ENCODE results near the gene KCNJ1. TPM values are rescaled to one million over a fixed set of nuclear protein-coding genes. Genes with fewer than 3 reads are reported as not detected.

Gene KCNJ1
- total RNA-seq, 5 donors from 2014 or later (not counting 1 experiment from before 2014, with no cell fraction given), result not detected

GRCh38 chr11:128890543-128891368 lies 23.7 kb upstream of the KCNJ1 start, which contains the start of gene KCNJ5:
TSS of gene KCNJ5 (plus strand) at chr11:128891356. CDS start at chr11:128911274, 19,918 bp downstream.
- no peak within 1 kb of the TSS for H3K27ac ChIP-seq (ENCODE audit: low read length)
- ATAC-seq (replicated peaks in 1 of 4) (peak; percentile 36 to 61 (median 58)), DNase-seq (peak in 3 of 35 experiments; percentile 14 to 27 (median 18))
- H3K9me3 ChIP-seq, result no peaks in the 10 kb centered on the region
- peaks cover 0 to 22% of the 10 kb centered on the region in 2 experiments for H3K4me1 ChIP-seq (ENCODE audit: control insufficient read depth in 1 of 2, extremely low read depth in 1 of 2, insufficient read depth in 2 of 2, low read length in 2 of 2)
- ChIA-PET POLR2A (no interaction called here), CTCF (interaction anchor here in 1 of 2 donors (1.0 to 1.2 kb wide), 2 partner anchors 17 to 733 kb away, joined by 3 to 4 read pairs; no protein-coding TSS in a partner anchor)
- peaks cover 3% of the 10 kb centered on the region for H3K36me3 Mint-ChIP-seq
- peaks cover 16 to 70% of the 10 kb centered on the region in 2 experiments for H3K27me3 ChIP-seq (replicated peaks in 1 of 2; ENCODE audit: control insufficient read depth in 2 of 2, extremely low read depth in 1 of 2, insufficient read depth in 2 of 2, low read length in 1 of 2)
- H3K4me3 ChIP-seq (ENCODE audit: control insufficient read depth in 1 of 2, extremely low read depth in 1 of 2, low read length in 1 of 2), result peak within 1 kb of the TSS; percentile 35 to 44
- no peaks in the 10 kb centered on the region for H3K36me3 ChIP-seq (ENCODE audit: control insufficient read depth in 2 of 2, extremely low read depth in 1 of 2, insufficient read depth in 1 of 2, low read length in 1 of 2)
- H3K27me3 Mint-ChIP-seq, result peaks cover 46 to 65% of the 10 kb centered on the region in 2 donors
- peaks cover 6 to 16% (median 13%) of the 10 kb centered on the region in 3 donors for H3K4me1 Mint-ChIP-seq
- peak within 1 kb of the TSS; percentile 65 to 79 (median 78) for H3K4me3 Mint-ChIP-seq
- no peaks in the 10 kb centered on the region for H3K9me3 Mint-ChIP-seq
- H3K27ac Mint-ChIP-seq, result no peak within 1 kb of the TSS
- 5% methylated on average over 65 of the region's 85 CpGs for WGBS (ENCODE audit: insufficient coverage)

- H3K4me1 Mint-ChIP-seq, result peaks cover 6 to 16% (median 13%) of the 10 kb centered on the region in 3 donors
- H3K27ac ChIP-seq (ENCODE audit: low read length), result no peak overlapping the region
- H3K27me3 ChIP-seq (replicated peaks in 1 of 2; ENCODE audit: control insufficient read depth in 2 of 2, extremely low read depth in 1 of 2, insufficient read depth in 2 of 2, low read length in 1 of 2), result peaks cover 16 to 65% of the 10 kb centered on the region in 2 experiments
- DNase-seq, result no peak
- peaks cover 0 to 22% of the 10 kb centered on the region in 2 experiments for H3K4me1 ChIP-seq (ENCODE audit: control insufficient read depth in 1 of 2, extremely low read depth in 1 of 2, insufficient read depth in 2 of 2, low read length in 2 of 2)
- no peaks in the 10 kb centered on the region for H3K9me3 Mint-ChIP-seq
- no peaks in the 10 kb centered on the region for H3K9me3 ChIP-seq
- WGBS (ENCODE audit: insufficient coverage), result 24% methylated on average over 5 of the region's 9 CpGs
- peak overlapping the region in 2 of 3 donors; percentile 78 to 79 for H3K4me3 Mint-ChIP-seq
- peaks cover 50 to 68% of the 10 kb centered on the region in 2 donors for H3K27me3 Mint-ChIP-seq
- peak overlapping the region in 1 of 2 donors; percentile 44 for H3K4me3 ChIP-seq (ENCODE audit: control insufficient read depth in 1 of 2, extremely low read depth in 1 of 2, low read length in 1 of 2)
- no peak for ATAC-seq (replicated peaks in 1 of 4)
- no peak overlapping the region for H3K27ac Mint-ChIP-seq
- ChIA-PET CTCF (interaction anchor here in 1 of 2 donors (1.0 to 1.2 kb wide), 2 partner anchors 17 to 732 kb away, joined by 3 to 4 read pairs; no protein-coding TSS in a partner anchor), POLR2A (no interaction called here)
- peaks cover 3% of the 10 kb centered on the region for H3K36me3 Mint-ChIP-seq
- H3K36me3 ChIP-seq (ENCODE audit: control insufficient read depth in 2 of 2, extremely low read depth in 1 of 2, insufficient read depth in 1 of 2, low read length in 1 of 2), result no peaks in the 10 kb centered on the region
Observed at GRCh38 chr11:128890216-128890542, 23.1 kb upstream of the KCNJ1 start.

- Mint-ChIP-seq H3K4me1 (peaks cover 6 to 16% (median 13%) of the 10 kb centered on the region in 3 donors), H3K9me3 (no peaks in the 10 kb centered on the region), H3K36me3 (peaks cover 3% of the 10 kb centered on the region), H3K27ac (no peak overlapping the region), H3K4me3 (peak overlapping the region in 1 of 3 donors; percentile 78), H3K27me3 (peaks cover 51 to 68% of the 10 kb centered on the region in 2 donors)
- Histone ChIP-seq H3K4me3 (ENCODE audit: control insufficient read depth in 1 of 2, extremely low read depth in 1 of 2, low read length in 1 of 2) (no peak overlapping the region), H3K4me1 (ENCODE audit: control insufficient read depth in 1 of 2, extremely low read depth in 1 of 2, insufficient read depth in 2 of 2, low read length in 2 of 2) (peaks cover 0 to 22% of the 10 kb centered on the region in 2 experiments), H3K27me3 (replicated peaks in 1 of 2; ENCODE audit: control insufficient read depth in 2 of 2, extremely low read depth in 1 of 2, insufficient read depth in 2 of 2, low read length in 1 of 2) (peaks cover 16 to 66% of the 10 kb centered on the region in 2 experiments), H3K9me3 (no peaks in the 10 kb centered on the region), H3K27ac (ENCODE audit: low read length) (no peak overlapping the region), H3K36me3 (ENCODE audit: control insufficient read depth in 2 of 2, extremely low read depth in 1 of 2, insufficient read depth in 1 of 2, low read length in 1 of 2) (no peaks in the 10 kb centered on the region)
- DNase-seq (no peak), ATAC-seq (replicated peaks in 1 of 4) (no peak)
- CTCF ChIA-PET, result interaction anchor here in 1 of 2 donors (1.2 kb wide), 1 partner anchor 732 kb away, joined by 4 read pairs; no protein-coding TSS in a partner anchor
- whole genome bisulfite sequencing (ENCODE audit: insufficient coverage), result 92% methylated on average over 5 of the region's 8 CpGs
- POLR2A ChIA-PET, result no interaction called here
Observed at GRCh38 chr11:128889657-128890213, 22.6 kb upstream of the KCNJ1 start.

DNA sequence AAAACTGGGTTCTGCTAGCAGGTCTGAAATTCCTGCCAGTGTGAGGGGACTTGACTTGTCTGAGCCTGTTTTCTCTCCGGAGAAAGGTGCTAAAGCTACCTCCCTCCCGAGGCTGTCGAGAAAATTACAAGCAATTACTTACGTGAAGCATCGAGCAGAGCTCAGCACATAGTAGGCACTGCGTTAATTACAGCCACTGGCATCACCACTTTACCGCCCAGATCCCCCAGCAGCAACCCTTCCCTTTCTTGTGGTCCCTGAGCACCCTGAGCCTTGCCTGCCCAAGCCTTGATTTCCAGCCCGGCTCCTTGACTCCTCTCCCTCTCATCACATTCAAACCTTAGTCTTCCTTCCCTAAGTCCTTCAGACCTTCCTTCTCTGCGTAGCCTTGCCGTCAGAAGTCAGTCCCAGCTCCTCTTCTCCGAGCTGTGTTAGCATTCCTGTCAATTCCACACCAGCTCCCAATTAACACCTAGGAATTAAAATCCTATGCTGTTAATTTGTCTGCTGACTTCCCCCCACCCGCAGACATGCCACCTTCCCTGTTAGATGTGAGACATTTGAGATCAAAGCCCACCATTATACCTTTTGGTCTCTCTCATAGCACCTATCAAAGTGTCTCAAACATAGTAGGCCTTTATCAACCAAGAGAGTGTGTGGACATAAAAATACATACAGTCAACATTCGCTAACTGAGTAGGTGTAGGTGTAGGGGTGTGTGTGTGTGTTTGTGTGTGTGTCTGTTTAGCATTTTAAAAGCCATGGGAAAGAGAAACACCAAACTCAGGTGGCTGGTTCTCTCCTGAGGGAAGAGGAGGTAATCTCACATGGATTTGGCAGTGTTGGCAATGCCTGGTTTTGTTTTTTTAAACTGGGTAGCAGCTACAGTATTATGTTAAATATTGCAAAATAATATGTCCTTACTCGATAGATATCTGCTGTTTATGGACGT lies 21.2 kb upstream of the KCNJ1 start:
- no peaks in the 10 kb centered on the region for H3K9me3 Mint-ChIP-seq
- ATAC-seq (replicated peaks in 1 of 4) (no peak), DNase-seq (no peak)
- Histone ChIP-seq H3K4me1 (ENCODE audit: control insufficient read depth in 1 of 2, extremely low read depth in 1 of 2, insufficient read depth in 2 of 2, low read length in 2 of 2) (peaks cover 0 to 22% of the 10 kb centered on the region in 2 experiments), H3K27me3 (replicated peaks in 1 of 2; ENCODE audit: control insufficient read depth in 2 of 2, extremely low read depth in 1 of 2, insufficient read depth in 2 of 2, low read length in 1 of 2) (peaks cover 16 to 67% of the 10 kb centered on the region in 2 experiments), H3K27ac (ENCODE audit: low read length) (no peak overlapping the region), H3K36me3 (ENCODE audit: control insufficient read depth in 2 of 2, extremely low read depth in 1 of 2, insufficient read depth in 1 of 2, low read length in 1 of 2) (no peaks in the 10 kb centered on the region), H3K4me3 (ENCODE audit: control insufficient read depth in 1 of 2, extremely low read depth in 1 of 2, low read length in 1 of 2) (no peak overlapping the region), H3K9me3 (no peaks in the 10 kb centered on the region)
- 84% methylated on average over 6 of the region's 15 CpGs for WGBS (ENCODE audit: insufficient coverage)
- H3K36me3 Mint-ChIP-seq, result no peaks in the 10 kb centered on the region
- no peak overlapping the region for H3K27ac Mint-ChIP-seq
- POLR2A ChIA-PET, result interaction anchor here in 1 of 2 donors (0.7 kb wide), 1 partner anchor 43 kb away, joined by 3 read pairs; no protein-coding TSS in a partner anchor
- H3K4me3 Mint-ChIP-seq, result no peak overlapping the region
- peaks cover 54 to 73% of the 10 kb centered on the region in 2 donors for H3K27me3 Mint-ChIP-seq
- CTCF ChIA-PET, result interaction anchor here (0.5 to 0.8 kb wide), 4 partner anchors 18 to 838 kb away, joined by 3 to 4 read pairs (median 3); no protein-coding TSS in a partner anchor
- H3K4me1 Mint-ChIP-seq, result peaks cover 6 to 15% (median 13%) of the 10 kb centered on the region in 3 donors

DNA sequence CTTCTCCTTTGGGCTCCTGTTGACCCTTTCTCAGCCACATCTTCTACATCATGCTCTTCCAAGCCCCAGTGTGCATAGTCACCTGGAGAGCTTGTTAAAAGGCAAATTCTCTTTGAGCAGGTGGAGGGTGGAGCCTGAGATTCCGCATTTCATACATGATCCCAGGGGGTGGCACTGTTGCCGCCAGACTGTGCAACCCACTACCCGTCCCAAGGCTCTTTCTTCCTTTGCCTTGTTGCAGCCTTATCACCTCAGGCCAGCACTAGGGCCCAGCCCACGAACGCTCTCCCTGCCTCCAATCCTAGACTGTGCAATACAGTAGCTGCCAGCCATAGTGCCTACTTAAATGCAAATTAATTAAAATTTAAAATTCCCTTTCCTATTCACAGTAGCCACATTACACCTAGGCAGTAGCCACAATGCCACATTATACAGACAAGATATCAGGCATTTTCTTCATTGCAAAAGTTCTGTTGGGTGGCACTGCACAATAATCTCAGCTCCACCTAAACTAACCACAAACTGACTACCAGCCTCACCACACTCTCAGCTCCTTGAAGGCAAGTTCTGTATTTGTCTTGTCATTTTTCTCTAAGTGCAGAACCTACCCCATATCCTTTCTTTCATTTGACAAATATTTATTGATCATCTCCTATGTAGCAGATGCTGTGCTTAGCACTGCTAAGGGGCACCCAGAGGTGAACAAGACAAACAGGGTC lies 19.5 kb upstream of the KCNJ1 start:
- Mint-ChIP-seq H3K9me3 (no peaks in the 10 kb centered on the region), H3K27me3 (peaks cover 64 to 79% of the 10 kb centered on the region in 2 donors), H3K4me1 (peaks cover 4 to 13% (median 11%) of the 10 kb centered on the region in 3 donors), H3K36me3 (no peaks in the 10 kb centered on the region), H3K4me3 (no peak overlapping the region), H3K27ac (no peak overlapping the region)
- Histone ChIP-seq H3K4me3 (ENCODE audit: control insufficient read depth in 1 of 2, extremely low read depth in 1 of 2, low read length in 1 of 2) (no peak overlapping the region), H3K4me1 (ENCODE audit: control insufficient read depth in 1 of 2, extremely low read depth in 1 of 2, insufficient read depth in 2 of 2, low read length in 2 of 2) (peaks cover 0 to 21% of the 10 kb centered on the region in 2 experiments), H3K9me3 (no peaks in the 10 kb centered on the region), H3K27me3 (replicated peaks in 1 of 2; ENCODE audit: control insufficient read depth in 2 of 2, extremely low read depth in 1 of 2, insufficient read depth in 2 of 2, low read length in 1 of 2) (peaks cover 16 to 61% of the 10 kb centered on the region in 2 experiments), H3K36me3 (ENCODE audit: control insufficient read depth in 2 of 2, extremely low read depth in 1 of 2, insufficient read depth in 1 of 2, low read length in 1 of 2) (no peaks in the 10 kb centered on the region), H3K27ac (ENCODE audit: low read length) (no peak overlapping the region)
- POLR2A ChIA-PET, result no interaction called here
- ATAC-seq (replicated peaks in 1 of 4) (peak in 1 of 4 experiments; percentile 20), DNase-seq (peak in 1 of 35 experiments; percentile 17)
- WGBS (ENCODE audit: insufficient coverage), result 10% methylated on average over 4 of the region's 5 CpGs
- CTCF ChIA-PET, result interaction anchor here (0.8 to 4.5 kb wide), 4 partner anchors 20 to 71 kb away, joined by 3 to 41 read pairs (median 11); no protein-coding TSS in a partner anchor
